Measurements from ENCODE around the gene CDK5.

DNA sequence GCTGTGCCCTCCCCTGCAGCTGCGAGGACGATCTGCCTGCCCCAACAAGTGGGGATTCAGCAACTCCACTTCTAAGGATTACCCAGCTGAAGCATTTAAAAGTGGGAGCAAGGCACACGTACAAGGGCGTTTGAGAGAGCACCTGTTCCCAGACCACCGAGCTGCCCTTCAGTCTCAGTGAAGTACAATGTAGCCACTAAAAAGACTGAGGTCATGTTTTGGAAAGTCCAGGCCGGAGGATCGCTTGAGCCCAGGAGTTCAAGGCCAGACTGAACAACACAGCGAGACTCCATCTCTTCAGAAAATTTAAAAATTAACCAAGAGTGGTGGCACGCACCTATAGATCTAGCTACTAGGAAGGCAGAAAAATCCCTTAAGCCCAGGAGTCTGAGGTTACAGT lies 52.1 kb downstream of the CDK5 start:
- TF ChIP-seq, protein P1, sequence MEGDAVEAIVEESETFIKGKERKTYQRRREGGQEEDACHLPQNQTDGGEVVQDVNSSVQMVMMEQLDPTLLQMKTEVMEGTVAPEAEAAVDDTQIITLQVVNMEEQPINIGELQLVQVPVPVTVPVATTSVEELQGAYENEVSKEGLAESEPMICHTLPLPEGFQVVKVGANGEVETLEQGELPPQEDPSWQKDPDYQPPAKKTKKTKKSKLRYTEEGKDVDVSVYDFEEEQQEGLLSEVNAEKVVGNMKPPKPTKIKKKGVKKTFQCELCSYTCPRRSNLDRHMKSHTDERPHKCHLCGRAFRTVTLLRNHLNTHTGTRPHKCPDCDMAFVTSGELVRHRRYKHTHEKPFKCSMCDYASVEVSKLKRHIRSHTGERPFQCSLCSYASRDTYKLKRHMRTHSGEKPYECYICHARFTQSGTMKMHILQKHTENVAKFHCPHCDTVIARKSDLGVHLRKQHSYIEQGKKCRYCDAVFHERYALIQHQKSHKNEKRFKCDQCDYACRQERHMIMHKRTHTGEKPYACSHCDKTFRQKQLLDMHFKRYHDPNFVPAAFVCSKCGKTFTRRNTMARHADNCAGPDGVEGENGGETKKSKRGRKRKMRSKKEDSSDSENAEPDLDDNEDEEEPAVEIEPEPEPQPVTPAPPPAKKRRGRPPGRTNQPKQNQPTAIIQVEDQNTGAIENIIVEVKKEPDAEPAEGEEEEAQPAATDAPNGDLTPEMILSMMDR (IDR thresholded peaks at IDR 0.05) = no peak
- no peak for TF ChIP-seq POLR2A (IDR thresholded peaks at IDR 0.05)

All from vagina (tissue), 2 donors.